GM18858 (cell line): ENCODE data around the gene PPP6R1.

Experiments used
- ATAC-seq: cut with Tn5 transposase; IDR thresholded peaks from one replicate; pipeline ENCODE4 v1.9.1; 2021; ENCODE audit not compliant: unreplicated experiment

The PPP6R1 gene

DNA sequence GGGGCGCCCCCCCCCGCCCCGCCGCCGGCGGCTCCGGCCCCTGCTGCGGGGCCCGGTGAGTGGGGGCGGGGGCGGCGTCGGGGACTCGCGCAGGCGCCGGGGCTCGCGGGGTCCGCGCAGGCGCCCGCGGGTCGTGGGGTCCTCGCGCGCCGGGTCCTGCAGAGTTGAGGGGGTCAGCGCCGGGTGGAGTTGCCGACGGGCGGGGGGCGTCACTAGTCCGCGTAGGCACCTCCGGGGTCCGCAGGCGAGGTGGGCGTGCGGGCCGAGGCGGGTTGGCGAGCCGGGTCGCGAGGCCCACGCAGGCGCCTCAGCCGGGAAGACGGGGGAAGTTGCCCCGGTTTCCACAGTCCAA lies 365 bp downstream of the PPP6R1 start:
- no peak for ATAC-seq

DNA sequence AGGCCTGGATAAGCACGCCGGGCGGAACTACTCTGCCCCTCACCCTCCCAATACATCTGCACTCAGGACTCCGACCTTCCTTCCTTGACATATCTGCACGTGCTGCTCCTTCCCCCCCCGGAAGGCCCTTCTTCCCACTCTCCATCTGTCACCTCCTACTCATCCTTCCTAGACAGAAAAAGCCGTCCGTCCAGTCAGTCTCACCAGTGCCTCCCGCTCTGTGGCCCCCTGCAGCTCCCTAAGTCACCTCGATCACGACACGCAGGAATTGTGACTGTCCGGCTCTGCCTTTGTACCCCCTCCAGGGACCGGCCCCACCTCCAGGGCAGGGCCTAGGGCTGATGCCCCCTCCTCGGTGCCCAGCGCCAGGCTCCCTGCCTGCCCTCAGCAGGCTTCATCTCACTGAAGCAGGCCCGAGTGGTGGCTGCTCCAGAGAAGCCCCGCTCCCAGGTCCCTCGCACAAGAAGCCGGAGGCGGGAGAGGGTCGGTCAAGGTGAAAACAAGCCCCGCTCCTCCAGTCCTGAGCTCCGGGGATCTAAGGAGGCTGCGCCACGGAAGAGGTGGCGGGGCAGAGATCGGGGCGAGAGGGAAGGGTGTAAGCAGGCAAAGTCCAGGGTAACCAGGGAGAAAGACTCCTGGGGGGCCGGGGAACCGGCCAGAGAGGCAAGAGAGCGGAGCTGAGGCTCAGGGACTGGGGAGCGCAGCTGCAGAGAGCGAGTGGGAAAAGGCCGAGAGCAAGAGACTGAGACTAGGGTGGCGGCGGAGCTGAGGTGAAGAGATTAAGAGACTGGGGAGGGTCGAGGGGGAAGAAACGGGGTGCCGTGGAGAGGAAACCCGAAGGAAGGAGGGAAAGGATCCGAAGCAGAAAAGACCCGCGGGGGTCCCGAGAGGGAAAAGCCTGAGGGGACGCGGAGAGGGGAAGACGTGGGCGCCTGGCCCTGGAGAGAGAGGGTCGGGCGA lies 1.1 kb downstream of the PPP6R1 start:
- ATAC-seq, result no peak

DNA sequence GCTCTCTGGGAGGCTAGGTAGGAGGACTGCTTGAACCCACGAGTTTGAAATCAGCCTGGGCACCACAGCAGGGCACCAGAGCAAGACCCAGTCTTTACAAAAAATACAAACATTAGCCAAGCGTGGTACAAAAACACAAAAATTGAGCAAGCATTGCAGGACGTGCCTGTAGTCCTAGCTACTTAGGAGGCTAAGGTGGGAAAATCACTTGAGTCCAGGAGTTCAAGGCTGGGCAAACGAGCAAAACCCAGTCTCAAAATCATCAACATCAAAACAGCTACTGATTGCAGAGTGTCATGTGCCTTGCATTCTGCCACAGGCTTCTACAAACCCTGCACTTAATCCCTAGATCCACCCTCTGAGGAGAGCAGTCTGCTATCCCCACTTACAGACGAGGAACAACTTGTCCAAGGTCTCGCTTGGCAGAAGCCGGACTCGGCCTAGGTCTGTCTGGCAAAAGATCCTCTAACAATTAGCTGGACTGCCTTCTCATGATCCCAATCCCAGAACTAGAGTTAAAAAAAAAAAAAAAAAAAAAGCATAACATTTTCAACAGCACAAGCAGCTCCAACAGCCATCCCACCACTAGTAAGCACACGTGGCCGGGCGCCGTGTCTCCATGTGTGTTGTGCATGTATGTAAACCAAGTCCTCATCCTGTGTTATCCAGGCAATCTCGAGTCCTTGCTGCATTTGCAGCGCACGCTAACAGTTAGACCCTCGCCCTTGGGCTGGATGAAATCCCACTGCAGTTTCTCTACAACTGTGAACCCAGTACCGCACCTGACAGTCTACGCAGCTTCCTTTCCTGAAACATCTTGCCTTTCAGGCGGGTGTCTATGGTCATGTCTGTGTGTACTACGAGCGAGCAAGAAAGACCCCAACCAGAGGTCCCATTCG lies 2.0 kb downstream of the PPP6R1 start:
- no peak for ATAC-seq

DNA sequence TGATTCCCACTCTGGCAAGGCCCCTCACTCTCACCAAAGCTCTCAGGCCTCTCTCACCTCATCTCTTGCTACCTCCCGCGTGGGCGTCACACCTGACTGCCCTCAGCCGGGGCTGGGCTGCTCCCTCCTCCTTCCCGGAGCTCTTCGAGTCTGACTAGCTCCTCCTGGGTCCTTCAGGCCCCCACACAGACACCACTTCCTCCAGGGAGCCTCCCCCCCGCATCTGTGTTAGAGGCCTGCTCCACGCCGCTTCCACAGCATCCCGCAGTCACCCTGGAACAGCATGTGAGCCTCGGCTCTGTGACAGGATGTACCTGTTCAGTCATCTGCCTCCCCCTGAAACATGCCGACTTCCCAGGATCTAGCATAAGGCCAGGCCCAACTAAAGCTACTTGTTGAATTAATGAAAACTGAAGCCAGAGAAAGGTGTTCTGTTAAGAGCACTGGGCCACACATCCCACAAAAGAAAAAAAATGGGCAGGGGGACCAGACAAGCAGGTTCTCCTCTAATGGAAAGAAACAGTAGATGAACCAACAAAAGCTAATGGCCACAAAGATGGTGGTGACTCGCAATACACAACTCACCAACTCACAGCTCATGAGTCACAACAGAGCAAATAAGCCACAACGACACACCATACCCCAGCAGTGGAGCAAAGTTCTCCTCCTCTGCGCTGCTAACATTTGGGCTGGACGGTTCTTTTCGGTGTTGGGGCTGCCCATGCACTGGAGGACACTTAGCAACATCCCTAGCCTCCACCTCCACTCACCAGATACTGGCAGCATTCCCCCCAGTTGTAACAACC lies 3.0 kb downstream of the PPP6R1 start:
- no peak for ATAC-seq

DNA sequence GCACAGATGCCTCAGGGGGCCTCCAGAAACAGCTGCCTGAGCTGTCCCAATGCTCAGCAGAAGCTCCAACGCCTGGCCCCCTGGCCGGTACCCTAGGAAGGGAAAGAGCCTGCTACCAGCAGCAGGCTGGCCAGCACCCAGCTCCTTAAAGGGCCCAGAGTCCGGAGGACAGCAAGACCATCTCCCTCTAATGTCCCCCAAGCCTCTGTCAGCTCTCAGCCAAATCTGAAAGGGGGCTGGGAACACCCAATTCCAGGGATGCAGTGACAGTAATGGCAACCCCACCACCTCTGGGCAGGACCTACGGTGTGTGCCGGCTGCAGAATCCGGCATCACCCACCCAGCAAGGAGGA lies 4.2 kb downstream of the PPP6R1 start:
- no peak for ATAC-seq

DNA sequence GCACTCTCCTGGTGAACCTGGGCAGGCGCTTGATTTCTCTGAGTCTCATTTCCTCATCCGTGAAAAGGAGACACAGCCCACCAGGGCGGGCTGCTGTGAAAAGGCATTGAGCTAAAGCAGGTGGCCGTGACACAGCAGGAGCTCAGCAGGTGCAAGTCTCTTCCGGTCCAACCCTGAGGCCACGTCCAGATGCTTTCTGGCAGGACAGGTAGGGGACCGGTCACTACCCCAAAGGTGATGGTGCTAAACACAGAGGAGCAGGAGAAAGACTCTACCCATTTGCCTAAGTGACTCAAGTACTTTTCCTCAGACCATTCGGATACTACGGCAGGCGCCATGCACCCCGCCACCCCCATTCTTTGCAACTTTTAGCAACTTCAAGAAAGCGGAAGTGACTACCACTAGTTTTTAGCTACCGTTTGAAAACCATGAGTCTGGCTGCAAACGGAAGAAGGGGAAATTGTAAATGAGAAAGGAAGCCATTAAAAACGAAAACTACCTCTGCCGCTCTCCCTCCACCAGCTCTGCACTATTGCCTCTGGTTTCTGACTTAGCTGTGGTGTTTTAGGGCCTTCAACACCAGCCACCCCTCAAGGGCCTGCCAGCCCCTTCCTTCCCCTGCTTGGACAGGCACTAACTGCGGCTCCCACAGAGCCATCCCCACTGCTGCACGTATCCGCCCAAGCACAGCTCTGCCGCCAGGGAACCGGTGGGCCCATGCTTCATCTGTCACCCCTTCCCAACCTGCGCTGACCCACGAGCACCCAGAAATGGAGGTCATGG lies 4.8 kb downstream of the PPP6R1 start:
- ATAC-seq, result no peak

DNA sequence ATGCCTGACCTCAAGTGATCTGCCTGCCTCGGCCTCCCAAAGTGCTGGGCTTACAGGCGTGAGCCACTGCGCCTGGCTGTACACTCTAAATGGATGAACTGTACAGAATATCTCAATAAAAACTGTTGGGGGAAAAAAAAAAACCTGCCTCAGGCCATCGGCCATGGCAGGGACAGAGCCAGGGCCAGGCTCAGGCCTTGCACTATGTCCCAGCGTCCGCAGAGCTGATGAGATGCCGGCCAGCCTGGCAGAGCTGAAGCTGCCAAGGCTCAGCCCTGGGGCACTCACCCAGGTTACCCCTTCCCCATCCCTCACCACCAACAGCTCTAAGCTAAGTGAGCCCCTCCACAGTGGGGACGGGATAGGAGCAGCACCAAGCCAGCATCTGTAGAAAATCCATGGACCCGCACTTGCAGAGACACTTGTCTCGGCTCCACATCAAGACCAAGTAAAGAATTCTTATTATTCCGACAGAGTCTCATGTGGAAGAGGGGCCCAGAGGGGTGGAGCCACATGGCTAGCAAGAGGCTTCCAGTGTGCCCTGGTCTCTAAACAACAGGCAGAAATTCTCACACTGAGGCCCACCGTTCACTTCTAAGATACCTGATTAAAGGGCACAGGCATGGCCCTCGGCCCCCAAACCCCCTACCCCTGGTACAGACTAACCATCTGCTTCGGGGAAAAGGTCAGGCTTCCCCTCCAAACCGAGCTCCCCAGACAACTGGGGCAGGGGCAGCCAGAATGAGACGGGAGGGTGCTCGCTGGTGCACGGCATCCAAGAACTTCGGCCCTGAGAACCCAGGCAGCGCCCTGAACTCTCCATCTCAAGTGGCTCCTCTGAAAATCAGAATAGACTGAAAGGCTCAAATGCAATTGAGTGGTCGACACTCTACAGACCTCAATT lies 5.8 kb downstream of the PPP6R1 start:
- no peak for ATAC-seq

DNA sequence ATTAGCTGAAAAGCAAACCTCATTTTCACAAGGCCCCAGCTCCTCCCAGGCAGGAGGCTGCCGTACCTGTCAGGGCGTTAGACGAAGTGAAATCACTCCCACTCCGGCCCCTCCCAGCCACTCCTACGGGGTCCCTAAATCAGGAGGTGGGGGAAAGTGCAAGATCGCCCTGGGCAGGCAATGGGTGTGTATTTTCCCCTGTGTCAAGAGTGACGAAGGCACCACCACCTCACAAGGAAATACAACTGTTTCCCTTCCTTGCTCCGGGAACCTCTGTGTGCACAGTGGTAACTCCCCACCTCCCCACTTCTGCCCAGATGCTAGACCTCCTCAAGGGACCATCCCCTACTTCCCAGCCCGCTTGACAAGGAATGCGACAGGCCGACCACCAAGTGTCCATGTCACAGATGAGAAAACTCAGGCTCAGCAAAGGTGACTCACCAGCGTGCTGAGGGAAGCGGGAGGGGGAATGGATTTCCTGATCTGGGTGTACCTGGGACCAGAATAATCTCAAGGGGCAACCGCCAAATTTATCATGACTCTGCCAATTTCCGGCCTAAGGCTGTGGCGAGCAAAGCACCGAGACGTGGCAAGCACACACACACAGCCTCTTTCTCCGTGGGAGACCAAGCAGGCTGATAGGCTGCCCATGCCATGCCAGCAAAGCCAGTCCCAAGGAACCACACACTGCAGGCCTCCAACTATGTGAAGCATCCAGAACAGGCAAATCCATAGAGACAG lies 7.3 kb downstream of the PPP6R1 start:
- ATAC-seq, result no peak

DNA sequence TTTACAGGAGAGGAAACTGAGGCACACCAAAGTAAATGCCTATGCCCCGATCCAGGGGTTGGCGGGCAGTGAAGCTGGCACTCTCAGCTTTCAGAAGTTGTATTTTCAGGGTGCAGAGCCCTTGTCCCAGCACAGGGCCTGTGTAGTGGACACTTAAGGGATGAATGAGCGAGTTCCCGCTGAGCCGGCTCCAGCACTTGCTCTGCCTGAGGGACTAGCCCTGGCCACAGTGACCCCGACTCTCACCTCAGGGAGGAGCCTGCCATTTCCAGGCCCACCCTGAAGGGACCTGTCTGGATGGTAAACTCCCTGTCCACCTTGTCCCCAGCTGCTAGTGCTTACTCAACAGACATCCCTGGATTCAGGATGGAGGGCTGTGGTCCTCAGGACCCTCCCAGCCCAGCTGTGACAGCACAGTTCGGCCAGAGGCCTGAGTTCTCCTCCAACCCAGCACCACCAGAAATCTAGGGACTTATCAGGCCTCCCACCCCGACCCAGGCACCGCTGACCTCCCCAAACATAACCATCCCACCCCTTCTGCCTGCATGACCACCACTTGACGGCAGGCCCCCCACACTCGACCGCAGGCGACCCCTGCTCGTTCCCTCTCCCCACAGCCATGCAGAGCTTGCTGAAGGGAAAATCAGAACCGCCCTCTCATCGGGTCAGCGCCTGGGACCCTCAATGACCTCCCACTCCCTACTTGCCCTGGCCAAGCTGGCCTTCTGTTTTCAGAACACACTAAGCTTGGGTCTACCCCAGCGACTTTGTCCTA lies 8.4 kb downstream of the PPP6R1 start:
- no peak for ATAC-seq

DNA sequence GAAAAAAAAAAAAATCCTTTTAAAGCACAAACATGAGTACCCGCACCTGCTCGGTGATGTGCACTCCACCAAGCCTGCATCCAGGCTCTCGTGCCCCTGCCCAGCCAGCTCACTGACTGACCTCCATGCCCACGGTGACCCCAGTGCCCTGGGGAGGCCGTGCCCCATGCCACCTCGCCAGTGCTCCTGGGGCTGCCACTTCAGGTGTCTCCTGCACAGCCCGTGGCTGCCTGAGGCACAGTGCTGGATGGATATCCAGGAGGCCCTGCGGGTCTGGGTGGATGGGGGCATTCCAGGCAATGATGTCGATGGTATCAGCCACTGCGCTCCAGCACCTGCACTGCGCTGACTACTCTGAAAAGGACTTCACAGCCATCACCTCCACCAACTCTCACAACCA lies 9.0 kb downstream of the PPP6R1 start:
- no peak for ATAC-seq

DNA sequence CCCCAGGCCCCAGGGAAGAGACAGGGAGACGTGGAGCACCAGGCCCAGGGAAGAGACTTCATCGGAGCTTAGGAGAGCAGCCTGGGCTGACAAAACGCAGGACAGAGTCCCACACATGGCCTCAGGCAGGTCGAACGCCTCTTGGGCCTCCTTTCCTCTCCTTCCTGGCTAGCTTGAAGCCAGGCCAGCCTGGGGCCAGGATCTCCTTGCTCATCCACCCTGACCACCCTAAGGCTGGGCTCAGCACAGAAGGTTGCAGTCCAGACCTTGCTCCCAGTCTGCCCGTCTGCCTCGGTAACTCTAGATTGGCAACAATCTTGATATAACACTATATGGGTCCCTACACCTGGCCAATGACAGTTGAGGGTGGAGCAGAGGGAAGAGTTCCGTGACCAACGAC lies 10.1 kb downstream of the PPP6R1 start:
- no peak for ATAC-seq

DNA sequence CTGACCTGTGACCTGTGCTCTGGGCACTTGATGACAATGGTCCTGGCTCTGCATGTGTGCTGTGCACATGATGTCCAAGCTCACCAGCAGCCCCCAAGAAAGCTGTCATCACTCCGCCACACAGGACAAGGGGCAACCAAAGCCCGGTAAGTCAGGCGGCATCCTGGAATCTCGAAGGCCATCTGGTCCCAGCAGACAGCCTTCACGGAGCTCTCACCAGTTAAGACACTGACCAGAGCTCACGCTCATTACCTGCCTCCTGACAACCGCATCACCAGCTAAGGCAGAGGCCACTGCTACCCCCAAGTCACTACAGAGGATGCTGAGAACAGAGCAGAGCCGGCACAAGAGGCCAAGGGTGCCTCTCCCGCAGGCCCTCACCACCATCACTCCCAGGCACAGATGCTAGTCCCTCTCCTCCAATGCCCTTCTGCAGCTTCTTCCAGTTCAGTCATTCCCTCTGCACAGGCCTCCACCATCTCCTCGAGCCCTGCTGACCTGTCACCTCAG lies 10.6 kb downstream of the PPP6R1 start:
- ATAC-seq, result no peak

DNA sequence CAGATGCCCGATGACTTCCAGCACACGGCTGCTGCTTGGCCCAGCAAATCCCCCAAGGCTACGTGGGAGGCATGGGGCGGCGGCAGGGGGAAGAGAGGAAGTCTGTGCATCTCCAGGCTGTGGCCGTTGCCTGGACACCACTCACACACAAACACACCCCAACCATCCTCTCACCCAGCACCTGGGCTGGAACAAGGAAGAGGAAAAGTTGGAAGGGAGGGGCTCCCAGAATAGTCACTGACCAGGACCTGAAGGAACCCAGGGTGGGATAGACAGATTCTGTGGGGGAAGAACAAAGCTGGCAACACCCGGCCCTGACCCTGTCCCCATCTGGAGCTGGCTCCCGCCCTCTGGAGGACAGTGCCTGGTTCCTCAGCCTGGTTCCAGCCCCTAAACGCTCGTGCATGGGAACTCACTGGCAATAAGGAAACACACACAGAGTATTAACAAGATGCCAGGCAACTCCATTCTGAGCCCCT lies 11.2 kb downstream of the PPP6R1 start:
- ATAC-seq, result no peak

DNA sequence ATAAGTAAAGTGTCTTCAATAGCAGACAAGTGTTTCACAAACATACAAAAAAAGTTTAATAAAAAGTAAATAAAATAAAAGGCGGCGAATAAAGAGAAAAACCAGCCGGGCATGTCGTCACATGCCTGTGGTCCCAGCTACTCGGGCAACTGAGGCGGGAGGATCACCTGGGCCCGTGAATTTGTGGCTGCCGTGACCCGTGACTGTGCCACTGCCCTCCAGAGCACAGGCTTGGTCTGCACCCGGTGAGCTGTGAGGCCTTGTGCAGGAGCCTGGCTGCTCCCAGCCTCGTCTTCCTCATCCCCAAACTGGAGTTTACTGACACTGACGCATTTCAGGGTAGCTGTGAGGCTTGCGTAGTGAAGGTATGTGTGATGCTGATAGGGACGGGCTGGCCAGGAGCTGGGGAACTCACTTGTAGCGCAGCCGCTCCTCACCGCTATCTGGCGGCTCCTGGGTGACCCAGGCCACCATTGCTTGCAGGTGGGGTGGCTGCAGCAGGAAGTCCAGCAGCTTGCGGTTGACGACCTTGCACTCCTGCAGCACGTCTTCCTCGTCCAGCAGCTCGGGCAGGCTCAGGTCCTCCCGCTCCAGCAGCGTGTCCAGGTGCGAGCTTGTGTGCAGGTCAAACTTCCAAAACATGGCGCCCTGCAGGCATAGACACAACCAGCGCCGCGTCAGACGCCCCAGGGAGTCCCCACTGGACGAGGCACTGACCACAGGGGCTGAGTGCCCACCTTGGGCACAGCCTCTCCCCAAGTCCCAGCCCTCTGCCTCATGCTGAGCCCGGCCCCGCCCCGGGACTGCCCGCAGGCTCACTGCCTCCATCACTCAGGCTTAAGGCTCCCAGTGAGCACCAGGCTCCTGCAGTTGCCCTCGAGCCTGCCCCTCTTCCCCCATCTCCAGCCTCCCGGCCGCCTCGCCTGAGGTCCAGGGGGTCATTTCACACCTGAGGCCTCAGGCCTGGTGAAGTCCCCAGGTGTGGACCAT lies 12.1 kb downstream of the PPP6R1 start:
- no peak for ATAC-seq

DNA sequence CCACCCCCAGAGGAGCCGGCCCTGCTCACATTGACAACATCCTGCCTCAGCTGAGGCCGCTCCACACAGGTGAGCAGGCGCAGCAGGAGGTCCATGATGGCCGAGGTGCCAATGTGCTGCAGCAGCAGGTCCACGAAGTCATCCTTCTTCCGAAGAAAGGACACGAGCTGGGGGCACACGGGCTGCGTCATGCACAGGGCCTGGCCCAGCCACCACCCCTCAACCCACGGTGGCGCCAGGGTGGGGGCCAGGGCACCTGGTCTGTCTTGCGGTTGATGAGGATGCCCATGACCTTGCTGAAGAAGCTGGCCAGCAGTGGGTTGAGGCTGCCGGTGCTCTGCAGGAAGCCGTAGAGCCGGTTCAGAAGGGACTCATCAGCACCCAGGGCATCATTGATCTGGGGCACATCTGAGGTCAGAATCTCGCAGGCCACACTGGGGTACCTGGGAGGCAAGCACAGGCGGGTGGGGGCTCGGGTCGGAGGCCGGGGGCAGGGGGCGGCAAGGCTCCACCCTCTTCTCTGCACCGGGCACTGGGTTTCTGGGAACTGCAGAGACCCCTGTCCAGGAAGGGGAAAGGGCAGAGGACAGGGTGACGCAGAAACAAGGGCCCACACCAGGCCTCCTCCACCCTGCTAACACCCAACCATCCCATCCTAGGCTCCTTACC lies 13.4 kb downstream of the PPP6R1 start:
- no peak for ATAC-seq
